IMR-90 (cell line): ENCODE measurements around the gene AGPAT3.

Source experiments
- CTCF ChIP-seq: conservative IDR thresholded peaks from 2 replicates; pipeline ENCODE4 v1.5.1; 2012; ENCODE audit warnings: mild to moderate bottlenecking, low read depth, low read length, improper control_type of control experiment
- FOS ChIP-seq: fragments of 150-350 bp; IDR thresholded peaks from 2 replicates; pipeline ENCODE4 v1.6.1; 2016; ENCODE audit warnings: low read depth, low read length
- MAFK ChIP-seq: IDR thresholded peaks from 2 replicates; pipeline ENCODE4 v1.6.1; 2012; ENCODE audit warnings: low read depth, low read length, improper control_type of control experiment
- POLR2A ChIP-seq: IDR thresholded peaks from 2 replicates; pipeline ENCODE4 v1.6.1; 2012; ENCODE audit warnings: mild to moderate bottlenecking, low read depth, low read length

DNA sequence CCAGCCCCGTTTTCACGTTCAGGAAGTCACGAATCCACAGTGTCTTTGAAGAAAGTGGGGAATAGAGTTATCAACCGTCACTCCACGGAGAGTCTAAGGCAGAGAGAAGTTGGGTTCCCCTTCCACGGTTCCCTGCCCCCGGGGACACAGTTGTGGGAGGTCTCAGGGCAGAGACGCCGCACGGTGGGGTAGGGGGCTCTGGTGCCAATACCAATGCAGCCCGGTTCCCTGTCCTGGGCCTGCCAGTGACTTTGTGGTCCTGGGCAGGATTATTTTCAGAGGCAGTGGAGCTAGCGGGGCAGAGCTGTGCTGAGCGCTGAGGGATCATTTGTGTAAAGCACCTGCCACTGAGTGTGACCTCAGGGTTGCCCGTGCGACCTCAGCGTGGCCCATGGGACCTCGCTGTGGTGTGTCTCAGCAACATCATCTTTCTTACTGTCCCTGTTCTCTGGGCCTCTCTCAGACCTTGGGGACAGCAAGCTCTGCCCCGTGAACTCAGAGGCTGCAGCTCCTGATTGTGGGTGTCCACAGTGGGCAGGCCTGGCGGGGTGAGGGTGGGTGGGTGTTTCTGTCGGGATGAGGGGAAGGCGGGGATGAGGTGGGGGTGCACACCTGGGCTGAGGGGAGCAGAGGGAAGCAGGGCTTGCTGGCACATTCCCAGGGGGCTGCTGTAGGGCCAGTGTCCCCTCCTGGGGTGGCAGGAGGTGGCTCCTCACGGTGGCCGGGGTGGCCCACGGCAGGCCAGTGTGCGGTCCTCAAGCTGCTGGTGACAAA is 65.2 kb downstream of the AGPAT3 start:
- TF ChIP-seq FOS (no peak), CTCF (no peak), POLR2A (no peak), MAFK (no peak)
